Left ventricle myocardium inferior (tissue), 1 donor: ENCODE measurements around the gene BICDL1. TPM values are rescaled to one million over a fixed set of nuclear protein-coding genes. Genes with fewer than 3 reads are reported as not detected.
"Not testable (repeated sequence)": the region's sequence is repeated elsewhere in the genome, so short reads cannot be mapped to it uniquely, and the experiment has no call there.

Experiments
- DNase-seq: peaks from one replicate; pipeline ENCODE4 v3.0.0-alpha.2; 2020
- H3K27ac ChIP-seq: fragments of 200-600 bp; replicated peaks from 2 replicates; pipeline ENCODE4 v1.8.0; 2021
- H3K27me3 ChIP-seq: fragments of 200-600 bp; 2 replicates; pipeline ENCODE4 v1.8.0; 2021; ENCODE audit warnings: low read depth
- H3K36me3 ChIP-seq: fragments of 200-600 bp; 2 replicates; pipeline ENCODE4 v1.8.0; 2021
- H3K4me1 ChIP-seq: fragments of 200-600 bp; 2 replicates; pipeline ENCODE4 v1.8.0; 2021
- H3K4me3 ChIP-seq: fragments of 200-600 bp; 2 replicates; pipeline ENCODE4 v1.8.0; 2021; ENCODE audit warnings: mild to moderate bottlenecking, moderate library complexity
- H3K9me3 ChIP-seq: fragments of 200-600 bp; replicated peaks from 2 replicates; pipeline ENCODE4 v1.8.0; 2021
- CTCF ChIP-seq: fragments of 200-600 bp; IDR thresholded peaks from 2 replicates; pipeline ENCODE4 v1.8.0; 2021; ENCODE audit warnings: antibody characterized with exemption, mild to moderate bottlenecking, borderline replicate concordance
- intact Hi-C: fragments of 100-400 bp; cut with micrococcal nuclease; formaldehyde crosslinking; loops from one replicate; pipeline ENCODE4 v1.11.0; 2022
- total RNA-seq: library from RNA; stranded (reverse); fragmentation: NEBNext Ultra II Directional; extraction: Animal tissue kit (Norgen Biotek cat#: 25700); gene quantifications from one replicate; pipeline ENCODE4 v1.2.1, GENCODE V29; 2021
- donor health status: DM: no; HTN: yes; CAD: no; lungs with severe emphysema.

Gene BICDL1
- total RNA-seq, 1 donor from 2014 or later: 0.08 TPM

DNA sequence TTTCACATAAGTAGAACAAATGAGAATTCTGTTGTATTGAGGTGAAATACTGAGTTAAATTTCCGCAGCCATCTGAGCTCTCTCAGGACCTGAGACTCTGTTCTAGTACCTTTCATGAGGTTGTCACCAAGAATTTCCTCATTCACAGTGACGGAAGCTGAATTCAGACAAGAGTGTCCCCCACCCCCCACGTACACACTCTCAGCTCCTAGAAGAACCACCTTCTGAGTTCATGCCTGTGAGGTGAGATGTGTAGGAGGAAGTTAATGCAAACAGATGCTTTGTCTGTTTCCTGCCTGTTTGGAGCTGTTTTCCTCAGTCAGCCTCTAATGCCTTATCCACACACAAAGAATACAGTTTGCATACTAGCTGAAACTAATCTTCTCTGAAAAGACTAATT is 18.2 kb downstream of the BICDL1 start:
- no peak for TF ChIP-seq CTCF
- Histone ChIP-seq H3K27me3 (peaks cover 80% of the 10 kb centered on the region), H3K36me3 (no peaks in the 10 kb centered on the region), H3K27ac (no peak overlapping the region), H3K9me3 (no peaks in the 10 kb centered on the region), H3K4me3 (no peak overlapping the region), H3K4me1 (no peaks in the 10 kb centered on the region)
- intact Hi-C loops: no loop called here
- no peak for DNase-seq

- no peak for TF ChIP-seq CTCF
- peaks cover 54% of the 10 kb centered on the region for H3K27me3 ChIP-seq
- intact Hi-C loops: no loop called here
- H3K27ac ChIP-seq: no peak overlapping the region
- no peaks in the 10 kb centered on the region for H3K4me1 ChIP-seq
- DNase-seq: no peak
- H3K9me3 ChIP-seq: no peaks in the 10 kb centered on the region
- no peaks in the 10 kb centered on the region for H3K36me3 ChIP-seq
- no peak overlapping the region for H3K4me3 ChIP-seq
Observed at GRCh38 chr12:120010661-120011230, 21.7 kb downstream of the BICDL1 start.

GRCh38 chr12:120012067-120012621 is 23.1 kb downstream of the BICDL1 start:
- Histone ChIP-seq H3K4me3 (no peak overlapping the region), H3K36me3 (no peaks in the 10 kb centered on the region), H3K4me1 (no peaks in the 10 kb centered on the region), H3K27me3 (peaks cover 42% of the 10 kb centered on the region), H3K27ac (no peak overlapping the region), H3K9me3 (peaks cover 4% of the 10 kb centered on the region)
- no peak for TF ChIP-seq CTCF
- no peak for DNase-seq
- intact Hi-C loops: no loop called here

GRCh38 chr12:120013659-120014380 is 24.8 kb downstream of the BICDL1 start:
- H3K4me3 ChIP-seq: no peak overlapping the region
- H3K9me3 ChIP-seq: peaks cover 4% of the 10 kb centered on the region
- no peaks in the 10 kb centered on the region for H3K36me3 ChIP-seq
- DNase-seq: no peak
- H3K27ac ChIP-seq: no peak overlapping the region
- no peaks in the 10 kb centered on the region for H3K4me1 ChIP-seq
- intact Hi-C loops: no loop called here
- TF ChIP-seq CTCF: no peak
- H3K27me3 ChIP-seq: peaks cover 32% of the 10 kb centered on the region

DNA sequence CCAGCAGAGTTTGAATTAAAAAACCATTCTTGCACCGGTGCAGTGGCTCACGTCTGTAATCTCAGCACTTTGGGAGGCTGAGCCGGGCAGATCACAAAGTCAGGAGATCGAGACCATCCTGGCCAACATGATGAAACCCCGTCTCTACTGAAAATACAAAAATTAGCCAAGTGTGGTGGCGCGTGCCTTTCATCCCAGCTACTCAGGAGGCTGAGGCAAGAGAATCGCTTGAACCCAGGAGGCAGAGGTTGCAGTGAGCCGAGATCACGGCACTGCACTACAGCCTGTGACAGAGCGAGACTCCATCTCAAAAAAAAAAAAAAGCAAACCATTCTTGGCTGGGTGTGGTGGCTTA is 25.3 kb downstream of the BICDL1 start:
- H3K4me1 ChIP-seq, H3K27ac ChIP-seq, H3K9me3 ChIP-seq, H3K36me3 ChIP-seq, intact Hi-C loops, DNase-seq, H3K4me3 ChIP-seq: not testable (repeated sequence)
- H3K27me3 ChIP-seq: peaks cover 34% of the 10 kb centered on the region

GRCh38 chr12:120015313-120015712 is 26.3 kb downstream of the BICDL1 start:
- Histone ChIP-seq H3K36me3 (no peaks in the 10 kb centered on the region), H3K27ac (no peak overlapping the region), H3K4me1 (no peaks in the 10 kb centered on the region), H3K27me3 (peaks cover 33% of the 10 kb centered on the region), H3K9me3 (peaks cover 4% of the 10 kb centered on the region), H3K4me3 (no peak overlapping the region)
- intact Hi-C loops: no loop called here
- TF ChIP-seq CTCF: no peak
- no peak for DNase-seq

GRCh38 chr12:120016199-120016598 is 27.2 kb downstream of the BICDL1 start:
- H3K27me3 ChIP-seq: peaks cover 24% of the 10 kb centered on the region
- H3K9me3 ChIP-seq, DNase-seq, H3K4me3 ChIP-seq, H3K36me3 ChIP-seq, H3K4me1 ChIP-seq, H3K27ac ChIP-seq, intact Hi-C loops: not testable (repeated sequence)
